Sigmoid colon (tissue), 4 donors: ENCODE measurements around the gene MYH13.
"Not testable (repeated sequence)": the region's sequence is repeated elsewhere in the genome, so short reads cannot be mapped to it uniquely, and the experiment has no call there.

Experiments
- CTCF ChIP-seq, 4 experiments: fragments of 450-650 bp in 3 of 4; fragments of 200-600 bp in 1 of 4; IDR thresholded peaks; one replicate each; pipeline ENCODE4 v1.5.1; 2016 to 2019; ENCODE audit warnings: antibody characterized with exemption in 4 of 4, mild to moderate bottlenecking in 3 of 4, moderate library complexity in 2 of 4
- EP300 ChIP-seq, 4 donors: sonication (generic); formaldehyde crosslinking; IDR thresholded peaks; one replicate each; pipeline ENCODE4 v1.6.1; 2017; ENCODE audit warnings: antibody characterized with exemption in 4 of 4
- POLR2A ChIP-seq, 2 donors: fragments of 450-650 bp; IDR thresholded peaks; one replicate each; pipeline ENCODE4 v1.6.1; 2016; ENCODE audit warnings: antibody characterized with exemption in 2 of 2, mild to moderate bottlenecking in 2 of 2, moderate library complexity in 2 of 2
- POLR2AphosphoS5 ChIP-seq, 4 donors: sonication (generic); formaldehyde crosslinking; IDR thresholded peaks; one replicate each; pipeline ENCODE4 v1.6.1; 2017; ENCODE audit warnings: antibody characterized with exemption in 4 of 4

GRCh38 chr17:10291576-10291975, 81.2 kb downstream of the MYH13 start:
- not testable (repeated sequence) for TF ChIP-seq CTCF, EP300, POLR2AphosphoS5, POLR2A (IDR thresholded peaks at IDR 0.05)
